GM18951 (cell line): ENCODE results near the gene PHF10.

ENCODE experiments used
- POLR2A ChIP-seq: IDR thresholded peaks from 4 replicates; pipeline ENCODE4 v1.6.1; 2011; ENCODE audit warnings: mild to moderate bottlenecking; ENCODE audit not compliant: insufficient read length, insufficient read depth; ENCODE audit errors: extremely low read depth
- in situ Hi-C: fragments of 300-500 bp; cut with MboI; formaldehyde crosslinking; loops from one replicate; pipeline ENCODE4 v1.12.0; 2022; ENCODE audit warnings: low sequenced_read_pairs, mixed read lengths, inconsistent platforms; ENCODE audit not compliant: unreplicated experiment

PHF10 gene

GRCh38 chr6:169738204-169738975 lies 14.1 kb upstream of the PHF10 start:
- no peak for TF ChIP-seq POLR2A
- in situ Hi-C loops, result no loop called here

GRCh38 chr6:169729961-169730360 lies 5.7 kb upstream of the PHF10 start:
- in situ Hi-C loops, result no loop called here
- no peak for TF ChIP-seq POLR2A

- TF ChIP-seq POLR2A, result no peak
- in situ Hi-C loops, result no loop called here
These were observed 2.7 kb upstream of the PHF10 start for GRCh38 chr6:169726963-169727362.

GRCh38 chr6:169726049-169726400 lies 1.7 kb upstream of the PHF10 start:
- in situ Hi-C loops, result no loop called here
- TF ChIP-seq POLR2A, result no peak

GRCh38 chr6:169725125-169726048 lies 1.1 kb upstream of the PHF10 start:
- TF ChIP-seq POLR2A, result no peak

GRCh38 chr6:169723991-169724493 lies 258 bp downstream of the PHF10 start:
- TF ChIP-seq POLR2A, result peak; percentile 48
- in situ Hi-C loops, result no loop called here

More at GRCh38 chr6:169725125-169726048, 1.1 kb upstream of the PHF10 start:
- in situ Hi-C loops, result no loop called here

GRCh38 chr6:169723200-169723909 lies 945 bp downstream of the PHF10 start:
- in situ Hi-C loops, result no loop called here
- no peak for TF ChIP-seq POLR2A

- in situ Hi-C loops, result no loop called here
- no peak for TF ChIP-seq POLR2A
These were observed 1.7 kb downstream of the PHF10 start for GRCh38 chr6:169722362-169723199.

GRCh38 chr6:169720207-169720855 lies 4.0 kb downstream of the PHF10 start:
- no peak for TF ChIP-seq POLR2A
- in situ Hi-C loops, result no loop called here

- in situ Hi-C loops, result no loop called here
- TF ChIP-seq POLR2A, result no peak
These were observed 5.2 kb downstream of the PHF10 start for GRCh38 chr6:169719117-169719516.

- no peak for TF ChIP-seq POLR2A
These were observed 9.7 kb downstream of the PHF10 start for GRCh38 chr6:169714595-169714994.

GRCh38 chr6:169714178-169714577 lies 10.1 kb downstream of the PHF10 start:
- in situ Hi-C loops, result no loop called here
- no peak for TF ChIP-seq POLR2A

More at GRCh38 chr6:169714595-169714994, 9.7 kb downstream of the PHF10 start:
- in situ Hi-C loops, result no loop called here
